Measurements from ENCODE around the gene DCTN2.
A peak's percentile ranks its signal among the peaks of the same experiment; 100 is the strongest.

The DCTN2 gene

DNA sequence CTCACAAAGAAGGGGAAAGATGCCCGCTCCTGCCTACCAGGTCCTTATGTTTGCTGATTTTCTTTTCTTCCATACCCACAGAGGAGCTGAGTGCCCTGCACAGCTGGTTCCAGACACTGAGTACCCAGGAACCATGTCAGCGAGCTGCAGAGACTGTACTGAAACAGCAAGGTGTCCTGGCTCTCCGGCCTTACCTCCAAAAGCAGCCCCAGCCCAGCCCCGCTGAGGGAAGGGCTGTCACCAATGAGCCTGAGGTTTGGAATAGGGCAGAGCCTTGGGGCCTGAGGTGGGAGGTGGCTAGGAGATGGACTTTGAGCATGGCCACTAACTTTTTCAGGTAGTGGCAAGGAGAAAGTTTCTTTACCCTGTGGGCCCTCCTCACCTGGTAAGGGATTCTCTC, 56.9 kb downstream of the DCTN2 start:
- H3K27me3 ChIP-seq (ENCODE audit: low read depth, low read length) = no peaks in the 10 kb centered on the region
- H3K4me3 ChIP-seq (ENCODE audit: low read depth in 1 of 2, low read length in 2 of 2) = no peak overlapping the region
- H3K4me1 ChIP-seq (ENCODE audit: control insufficient read depth in 1 of 2, insufficient read depth in 2 of 2, low read length in 2 of 2) = peaks cover 3 to 13% of the 10 kb centered on the region in 2 donors
- no peaks in the 10 kb centered on the region for H3K9me3 ChIP-seq (ENCODE audit: control insufficient read depth in 1 of 2, low read length in 2 of 2)
- H3K27ac ChIP-seq (ENCODE audit: low read length) = no peak overlapping the region
- peaks cover 24 to 29% of the 10 kb centered on the region in 2 donors for H3K36me3 ChIP-seq (ENCODE audit: control insufficient read depth in 1 of 2, insufficient read depth in 2 of 2, low read length in 2 of 2)

DNA sequence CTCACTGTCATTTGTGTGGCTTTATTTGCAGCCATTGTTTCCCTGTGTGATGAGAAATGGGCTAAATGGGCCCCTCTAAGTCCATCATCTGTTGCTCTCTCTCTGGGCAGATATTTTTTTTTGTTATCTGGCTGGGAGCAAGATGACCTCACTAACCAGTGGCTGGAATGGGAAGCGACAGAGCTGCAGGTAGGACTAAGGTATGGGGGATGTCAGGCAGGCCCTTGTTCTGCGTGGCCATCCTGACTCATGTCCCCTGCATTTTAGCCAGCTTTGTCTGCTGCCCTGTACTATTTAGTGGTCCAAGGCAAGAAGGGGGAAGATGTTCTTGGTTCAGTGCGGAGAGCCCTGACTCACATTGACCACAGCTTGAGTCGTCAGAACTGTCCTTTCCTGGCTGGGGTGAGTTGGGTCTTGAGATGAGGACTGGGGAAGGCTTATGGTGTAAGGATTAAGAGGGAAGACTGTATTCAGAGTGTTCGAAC, 57.8 kb downstream of the DCTN2 start:
- H3K27me3 ChIP-seq (ENCODE audit: low read depth, low read length) = no peaks in the 10 kb centered on the region
- H3K9me3 ChIP-seq (ENCODE audit: control insufficient read depth in 1 of 2, low read length in 2 of 2) = no peaks in the 10 kb centered on the region
- peaks cover 24 to 29% of the 10 kb centered on the region in 2 donors for H3K36me3 ChIP-seq (ENCODE audit: control insufficient read depth in 1 of 2, insufficient read depth in 2 of 2, low read length in 2 of 2)
- peak overlapping the region; percentile 72 for H3K27ac ChIP-seq (ENCODE audit: low read length)
- H3K4me3 ChIP-seq (ENCODE audit: low read depth in 1 of 2, low read length in 2 of 2) = peak overlapping the region; percentile 95 to 98
- peaks cover 3 to 13% of the 10 kb centered on the region in 2 donors for H3K4me1 ChIP-seq (ENCODE audit: control insufficient read depth in 1 of 2, insufficient read depth in 2 of 2, low read length in 2 of 2)

DNA sequence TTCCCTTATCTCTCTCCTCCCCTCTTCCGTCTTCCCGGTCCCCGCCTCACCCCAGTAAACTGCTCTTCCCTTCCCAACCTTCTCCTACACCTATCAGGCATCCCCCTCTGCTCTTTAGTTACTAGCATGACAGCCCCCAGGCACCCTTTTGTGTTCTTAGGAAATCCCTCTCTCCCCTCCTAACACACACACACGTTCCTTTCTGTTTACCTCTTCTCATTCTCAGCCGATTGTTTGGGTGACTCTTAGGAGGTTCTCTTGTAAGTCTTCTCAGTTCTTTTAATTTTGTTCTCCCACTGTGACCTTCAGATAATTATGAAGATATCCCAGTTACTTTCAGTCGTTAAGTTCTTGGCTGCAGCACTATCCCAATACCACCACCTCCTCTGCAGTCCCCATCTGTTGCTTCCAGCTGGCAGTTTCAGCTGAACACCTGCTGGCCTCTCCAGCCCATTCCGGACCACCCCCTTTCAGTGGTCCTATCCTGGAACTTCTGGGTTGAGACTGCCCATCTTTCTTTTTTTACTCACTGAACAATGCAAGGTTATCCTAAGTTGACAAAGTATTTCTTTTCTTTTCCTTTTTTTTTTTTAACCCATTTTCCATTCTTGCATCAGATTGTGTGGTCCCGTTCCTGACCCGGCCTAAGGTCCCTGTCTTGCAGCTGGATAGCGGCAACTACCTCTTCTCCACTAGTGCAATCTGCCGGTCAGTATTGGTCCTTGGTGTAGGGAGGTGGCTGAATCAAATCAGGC, 58.4 kb downstream of the DCTN2 start:
- no peaks in the 10 kb centered on the region for H3K9me3 ChIP-seq (ENCODE audit: control insufficient read depth in 1 of 2, low read length in 2 of 2)
- H3K36me3 ChIP-seq (ENCODE audit: control insufficient read depth in 1 of 2, insufficient read depth in 2 of 2, low read length in 2 of 2) = peaks cover 24 to 29% of the 10 kb centered on the region in 2 donors
- peak overlapping the region; percentile 95 to 98 for H3K4me3 ChIP-seq (ENCODE audit: low read depth in 1 of 2, low read length in 2 of 2)
- peaks cover 3 to 13% of the 10 kb centered on the region in 2 donors for H3K4me1 ChIP-seq (ENCODE audit: control insufficient read depth in 1 of 2, insufficient read depth in 2 of 2, low read length in 2 of 2)
- no peaks in the 10 kb centered on the region for H3K27me3 ChIP-seq (ENCODE audit: low read depth, low read length)
- H3K27ac ChIP-seq (ENCODE audit: low read length) = peak overlapping the region; percentile 72

DNA sequence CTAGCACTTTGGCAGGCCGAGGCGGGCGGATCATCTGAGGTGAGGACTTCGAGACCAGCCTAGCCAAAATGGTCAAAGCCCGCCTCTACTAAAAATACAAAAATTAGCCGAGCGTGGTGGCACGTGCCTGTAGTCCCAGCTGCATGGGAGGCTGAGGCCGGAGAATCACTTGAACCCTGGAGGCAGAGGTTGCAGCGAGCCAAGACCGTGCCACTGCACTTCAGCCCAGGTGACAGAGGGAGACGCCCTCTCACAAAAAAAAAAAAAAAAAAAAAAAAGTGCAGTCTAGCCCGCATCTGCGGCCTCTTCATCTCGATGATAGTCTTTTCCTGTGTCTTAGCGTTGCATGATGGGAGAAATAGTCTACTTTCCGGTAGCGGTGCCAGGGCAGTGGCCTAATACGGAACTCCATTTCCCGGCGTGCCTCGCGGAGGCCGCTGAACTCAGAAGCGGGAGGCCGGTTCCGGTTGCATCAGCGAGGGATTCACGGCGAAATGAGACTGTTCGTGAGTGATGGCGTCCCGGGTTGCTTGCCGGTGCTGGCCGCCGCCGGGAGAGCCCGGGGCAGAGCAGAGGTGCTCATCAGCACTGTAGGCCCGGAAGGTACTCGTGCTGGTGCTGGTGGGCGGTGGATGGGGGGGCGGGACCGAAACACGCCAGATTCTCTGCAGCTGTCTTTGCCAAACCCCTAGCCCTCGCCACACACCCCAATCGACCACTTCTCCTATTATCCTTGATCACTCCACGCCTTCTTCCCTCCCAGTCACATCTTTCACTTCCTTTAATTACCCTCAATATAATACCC, 59.2 kb downstream of the DCTN2 start, which contains the start of gene MARS1:
MARS1 (plus strand) TSS at position 472 of the 805 bp plus-strand sequence; CDS start at position 495, 23 bp downstream.
- Histone ChIP-seq H3K4me3 (ENCODE audit: low read depth in 1 of 2, low read length in 2 of 2) (peak within 1 kb of the TSS; percentile 95 to 98), H3K4me1 (ENCODE audit: control insufficient read depth in 1 of 2, insufficient read depth in 2 of 2, low read length in 2 of 2) (peaks cover 3 to 13% of the 10 kb centered on the region in 2 donors), H3K9me3 (ENCODE audit: control insufficient read depth in 1 of 2, low read length in 2 of 2) (no peaks in the 10 kb centered on the region), H3K36me3 (ENCODE audit: control insufficient read depth in 1 of 2, insufficient read depth in 2 of 2, low read length in 2 of 2) (peaks cover 24 to 29% of the 10 kb centered on the region in 2 donors), H3K27ac (ENCODE audit: low read length) (peak within 1 kb of the TSS; percentile 72), H3K27me3 (ENCODE audit: low read depth, low read length) (no peaks in the 10 kb centered on the region)

DNA sequence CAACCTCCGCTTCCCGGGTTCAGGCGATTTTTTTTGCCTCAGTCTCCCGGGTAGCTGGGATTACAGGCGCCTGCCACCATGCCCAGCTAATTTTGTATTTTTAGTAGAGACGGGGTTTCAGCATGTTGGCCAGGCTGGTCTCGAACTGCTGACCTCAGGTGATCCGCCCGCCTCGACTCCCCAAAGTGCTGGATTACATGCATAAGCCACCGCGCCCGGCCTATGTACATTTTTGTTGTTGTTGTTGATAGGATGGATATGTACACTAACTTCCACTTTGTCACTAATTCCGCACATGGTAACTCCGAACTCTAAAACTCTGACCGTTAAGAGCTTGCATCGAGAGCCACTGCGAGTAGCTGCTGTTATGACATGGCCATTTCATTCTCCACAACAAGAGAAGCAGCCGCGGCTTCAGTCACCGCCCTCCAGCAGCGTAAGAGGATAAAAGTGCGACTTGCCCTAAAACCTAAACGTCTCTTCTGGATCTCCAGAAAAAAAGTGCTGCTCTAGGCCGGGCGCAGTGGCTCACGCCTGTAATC, 59.9 kb downstream of the DCTN2 start:
- H3K4me3 ChIP-seq (ENCODE audit: low read depth in 1 of 2, low read length in 2 of 2) = peak overlapping the region; percentile 95 to 98
- no peak overlapping the region for H3K27ac ChIP-seq (ENCODE audit: low read length)
- H3K27me3 ChIP-seq (ENCODE audit: low read depth, low read length) = no peaks in the 10 kb centered on the region
- peaks cover 24 to 29% of the 10 kb centered on the region in 2 donors for H3K36me3 ChIP-seq (ENCODE audit: control insufficient read depth in 1 of 2, insufficient read depth in 2 of 2, low read length in 2 of 2)
- peaks cover 3 to 13% of the 10 kb centered on the region in 2 donors for H3K4me1 ChIP-seq (ENCODE audit: control insufficient read depth in 1 of 2, insufficient read depth in 2 of 2, low read length in 2 of 2)
- H3K9me3 ChIP-seq (ENCODE audit: control insufficient read depth in 1 of 2, low read length in 2 of 2) = no peaks in the 10 kb centered on the region

DNA sequence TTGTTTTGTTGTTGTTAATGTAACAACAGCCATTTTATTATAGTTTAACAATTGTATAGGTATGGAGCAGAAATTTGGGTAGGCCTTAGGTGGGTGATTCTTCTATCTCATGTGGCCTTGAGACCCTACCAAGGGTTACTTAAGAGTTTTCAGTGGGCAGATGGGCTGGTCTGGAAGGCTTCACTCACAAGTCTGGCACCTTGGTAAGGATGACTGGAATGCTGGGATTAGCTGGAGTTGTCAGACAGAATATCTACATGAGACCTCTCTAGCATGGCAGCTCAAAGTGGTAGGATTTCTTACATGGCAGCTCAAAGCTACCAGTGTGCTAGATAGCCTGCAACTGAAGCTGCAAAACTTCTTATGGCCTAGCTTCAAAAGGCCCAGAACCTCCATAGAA, 61.3 kb downstream of the DCTN2 start:
- Histone ChIP-seq H3K36me3 (ENCODE audit: control insufficient read depth in 1 of 2, insufficient read depth in 2 of 2, low read length in 2 of 2) (peaks cover 14 to 17% of the 10 kb centered on the region in 2 donors), H3K9me3 (ENCODE audit: control insufficient read depth in 1 of 2, low read length in 2 of 2) (no peaks in the 10 kb centered on the region), H3K27me3 (ENCODE audit: low read depth, low read length) (no peaks in the 10 kb centered on the region), H3K4me1 (ENCODE audit: control insufficient read depth in 1 of 2, insufficient read depth in 2 of 2, low read length in 2 of 2) (peaks cover 3 to 13% of the 10 kb centered on the region in 2 donors), H3K27ac (ENCODE audit: low read length) (no peak overlapping the region), H3K4me3 (ENCODE audit: low read depth in 1 of 2, low read length in 2 of 2) (no peak overlapping the region)

DNA sequence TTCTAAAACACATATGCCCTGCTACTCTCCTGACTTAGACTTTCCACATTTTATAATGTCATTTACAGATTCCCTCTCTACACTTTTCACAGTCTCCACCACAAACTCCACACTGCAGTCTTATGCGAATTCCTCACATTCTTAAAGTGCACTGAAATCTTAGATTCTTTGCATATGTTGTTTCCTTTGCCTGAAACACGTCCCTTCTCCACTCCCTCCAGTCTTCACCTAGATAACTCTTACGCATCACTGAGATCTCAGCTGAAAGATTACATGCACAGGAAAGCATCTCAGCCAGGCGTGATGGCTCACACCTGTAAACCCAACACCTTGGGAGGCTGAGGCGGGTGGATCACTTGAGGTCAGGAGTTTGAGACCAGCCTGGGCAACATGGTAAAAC, 63.5 kb downstream of the DCTN2 start:
- no peaks in the 10 kb centered on the region for H3K9me3 ChIP-seq (ENCODE audit: control insufficient read depth in 1 of 2, low read length in 2 of 2)
- H3K4me1 ChIP-seq (ENCODE audit: control insufficient read depth in 1 of 2, insufficient read depth in 2 of 2, low read length in 2 of 2) = peaks cover 1 to 3% of the 10 kb centered on the region in 2 donors
- no peak overlapping the region for H3K27ac ChIP-seq (ENCODE audit: low read length)
- H3K36me3 ChIP-seq (ENCODE audit: control insufficient read depth in 1 of 2, insufficient read depth in 2 of 2, low read length in 2 of 2) = no peaks in the 10 kb centered on the region
- no peak overlapping the region for H3K4me3 ChIP-seq (ENCODE audit: low read depth in 1 of 2, low read length in 2 of 2)
- H3K27me3 ChIP-seq (ENCODE audit: low read depth, low read length) = no peaks in the 10 kb centered on the region

DNA sequence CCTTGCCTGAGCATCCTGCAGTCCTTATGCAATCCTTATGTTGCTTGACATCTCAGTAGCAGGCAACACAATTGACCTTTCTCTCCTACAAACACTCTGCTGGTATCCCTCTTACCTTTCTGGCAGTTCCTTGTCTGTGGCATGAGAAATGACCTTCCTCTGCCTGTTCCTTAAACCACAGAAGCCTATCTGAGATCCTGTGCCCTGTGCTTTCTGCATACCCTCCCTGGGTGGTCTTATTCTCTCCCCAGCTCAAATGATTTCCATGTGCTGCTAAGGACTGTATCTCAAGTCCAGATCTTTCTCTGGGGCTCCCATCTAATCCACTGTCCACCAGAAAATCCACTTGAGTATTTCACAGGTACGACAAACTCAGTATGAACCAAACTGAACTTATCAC, 65.3 kb downstream of the DCTN2 start:
- H3K9me3 ChIP-seq (ENCODE audit: control insufficient read depth in 1 of 2, low read length in 2 of 2) = no peaks in the 10 kb centered on the region
- H3K4me1 ChIP-seq (ENCODE audit: control insufficient read depth in 1 of 2, insufficient read depth in 2 of 2, low read length in 2 of 2) = no peaks in the 10 kb centered on the region
- H3K27ac ChIP-seq (ENCODE audit: low read length) = no peak overlapping the region
- no peaks in the 10 kb centered on the region for H3K27me3 ChIP-seq (ENCODE audit: low read depth, low read length)
- no peaks in the 10 kb centered on the region for H3K36me3 ChIP-seq (ENCODE audit: control insufficient read depth in 1 of 2, insufficient read depth in 2 of 2, low read length in 2 of 2)
- H3K4me3 ChIP-seq (ENCODE audit: low read depth in 1 of 2, low read length in 2 of 2) = no peak overlapping the region

Data from muscle layer of duodenum (tissue), 2 donors.